WI38 (cell line): ENCODE results near the gene IKZF4.
"Not testable (repeated sequence)": the region's sequence is repeated elsewhere in the genome, so short reads cannot be mapped to it uniquely, and the experiment has no call there.

Experiments
- H3K4me3 ChIP-seq: 2 replicates; pipeline ENCODE4 v1.5.1; 2011; ENCODE audit warnings: low read depth, mild to moderate bottlenecking, control low read depth, low read length
- TF ChIP-seq, protein P1 (sequence below): IDR thresholded peaks from 2 replicates; pipeline ENCODE4 v1.5.1; 2012; ENCODE audit warnings: low read depth, mild to moderate bottlenecking, control low read depth, low read length

IKZF4 gene

DNA sequence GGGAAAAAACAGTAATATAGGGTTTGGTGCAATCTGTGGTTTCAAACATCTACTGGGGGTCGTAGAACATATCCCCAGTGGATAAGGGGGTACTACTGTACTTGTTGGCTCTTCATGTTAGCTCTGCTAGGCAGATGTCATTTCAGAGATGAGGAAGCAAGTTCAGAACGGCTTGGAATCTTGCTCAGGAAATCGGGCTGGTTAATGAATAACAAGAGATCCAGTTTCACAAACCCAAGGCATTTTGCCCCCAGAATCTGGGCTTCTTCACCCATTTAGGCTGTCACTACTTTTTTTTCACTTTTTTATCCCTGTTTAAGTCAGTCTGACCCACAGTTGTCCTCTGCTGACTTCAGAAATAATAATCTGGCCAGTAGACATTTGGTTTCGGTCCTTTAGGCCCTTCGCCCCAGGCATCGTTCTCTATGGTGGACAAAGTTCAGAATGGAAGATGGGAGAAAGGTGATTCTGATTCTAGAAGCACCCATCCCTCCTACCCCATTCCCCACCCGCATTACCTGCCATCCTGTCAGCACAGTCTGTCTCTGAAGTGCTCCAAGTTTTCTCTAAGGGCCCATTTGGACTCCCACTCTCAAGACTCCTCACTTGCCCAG, 19.2 kb upstream of the IKZF4 start:
- TF ChIP-seq, protein P1, sequence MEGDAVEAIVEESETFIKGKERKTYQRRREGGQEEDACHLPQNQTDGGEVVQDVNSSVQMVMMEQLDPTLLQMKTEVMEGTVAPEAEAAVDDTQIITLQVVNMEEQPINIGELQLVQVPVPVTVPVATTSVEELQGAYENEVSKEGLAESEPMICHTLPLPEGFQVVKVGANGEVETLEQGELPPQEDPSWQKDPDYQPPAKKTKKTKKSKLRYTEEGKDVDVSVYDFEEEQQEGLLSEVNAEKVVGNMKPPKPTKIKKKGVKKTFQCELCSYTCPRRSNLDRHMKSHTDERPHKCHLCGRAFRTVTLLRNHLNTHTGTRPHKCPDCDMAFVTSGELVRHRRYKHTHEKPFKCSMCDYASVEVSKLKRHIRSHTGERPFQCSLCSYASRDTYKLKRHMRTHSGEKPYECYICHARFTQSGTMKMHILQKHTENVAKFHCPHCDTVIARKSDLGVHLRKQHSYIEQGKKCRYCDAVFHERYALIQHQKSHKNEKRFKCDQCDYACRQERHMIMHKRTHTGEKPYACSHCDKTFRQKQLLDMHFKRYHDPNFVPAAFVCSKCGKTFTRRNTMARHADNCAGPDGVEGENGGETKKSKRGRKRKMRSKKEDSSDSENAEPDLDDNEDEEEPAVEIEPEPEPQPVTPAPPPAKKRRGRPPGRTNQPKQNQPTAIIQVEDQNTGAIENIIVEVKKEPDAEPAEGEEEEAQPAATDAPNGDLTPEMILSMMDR = no peak

DNA sequence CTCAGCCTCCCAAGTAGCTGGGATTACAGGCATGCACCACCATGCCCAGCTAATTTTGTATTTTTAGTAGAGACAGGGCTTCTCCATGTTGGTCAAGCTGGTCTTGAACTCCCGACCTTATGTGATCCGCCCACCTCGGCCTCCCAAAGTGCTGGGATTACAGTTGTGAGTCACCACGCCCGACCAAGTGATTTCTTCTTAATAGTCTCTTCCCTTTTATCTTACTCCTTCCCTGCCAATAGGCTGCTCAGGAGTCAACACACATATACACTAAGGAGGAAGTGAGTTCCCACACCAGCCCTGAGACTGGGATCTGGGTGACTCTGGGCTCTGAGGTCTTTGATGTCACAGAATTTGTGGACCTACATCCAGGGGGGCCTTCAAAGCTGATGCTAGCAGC, 17.5 kb upstream of the IKZF4 start:
- not testable (repeated sequence) for H3K4me3 ChIP-seq

More for the DNA sequence above, 19.2 kb upstream of the IKZF4 start:
- H3K4me3 ChIP-seq = no peak overlapping the region

DNA sequence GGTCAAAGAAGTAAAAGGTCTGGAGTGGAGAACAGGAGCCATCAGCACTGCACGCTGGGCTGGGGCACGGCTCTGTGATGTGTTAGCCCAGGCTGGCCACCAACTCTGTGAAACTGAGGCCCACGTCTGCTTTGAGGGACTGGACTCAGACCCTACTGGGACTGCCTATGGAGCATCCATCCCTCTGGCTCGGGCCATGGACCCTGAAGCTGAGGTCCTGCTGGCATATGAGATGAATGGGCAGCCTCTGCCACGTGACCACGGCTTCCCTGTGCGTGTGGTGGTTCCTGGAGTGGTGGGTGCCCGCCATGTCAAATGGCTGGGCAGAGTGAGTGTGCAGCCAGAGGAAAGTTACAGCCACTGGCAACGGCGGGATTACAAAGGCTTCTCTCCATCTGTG, 16.6 kb upstream of the IKZF4 start:
- TF ChIP-seq, protein P1 = no peak
- no peak overlapping the region for H3K4me3 ChIP-seq

DNA sequence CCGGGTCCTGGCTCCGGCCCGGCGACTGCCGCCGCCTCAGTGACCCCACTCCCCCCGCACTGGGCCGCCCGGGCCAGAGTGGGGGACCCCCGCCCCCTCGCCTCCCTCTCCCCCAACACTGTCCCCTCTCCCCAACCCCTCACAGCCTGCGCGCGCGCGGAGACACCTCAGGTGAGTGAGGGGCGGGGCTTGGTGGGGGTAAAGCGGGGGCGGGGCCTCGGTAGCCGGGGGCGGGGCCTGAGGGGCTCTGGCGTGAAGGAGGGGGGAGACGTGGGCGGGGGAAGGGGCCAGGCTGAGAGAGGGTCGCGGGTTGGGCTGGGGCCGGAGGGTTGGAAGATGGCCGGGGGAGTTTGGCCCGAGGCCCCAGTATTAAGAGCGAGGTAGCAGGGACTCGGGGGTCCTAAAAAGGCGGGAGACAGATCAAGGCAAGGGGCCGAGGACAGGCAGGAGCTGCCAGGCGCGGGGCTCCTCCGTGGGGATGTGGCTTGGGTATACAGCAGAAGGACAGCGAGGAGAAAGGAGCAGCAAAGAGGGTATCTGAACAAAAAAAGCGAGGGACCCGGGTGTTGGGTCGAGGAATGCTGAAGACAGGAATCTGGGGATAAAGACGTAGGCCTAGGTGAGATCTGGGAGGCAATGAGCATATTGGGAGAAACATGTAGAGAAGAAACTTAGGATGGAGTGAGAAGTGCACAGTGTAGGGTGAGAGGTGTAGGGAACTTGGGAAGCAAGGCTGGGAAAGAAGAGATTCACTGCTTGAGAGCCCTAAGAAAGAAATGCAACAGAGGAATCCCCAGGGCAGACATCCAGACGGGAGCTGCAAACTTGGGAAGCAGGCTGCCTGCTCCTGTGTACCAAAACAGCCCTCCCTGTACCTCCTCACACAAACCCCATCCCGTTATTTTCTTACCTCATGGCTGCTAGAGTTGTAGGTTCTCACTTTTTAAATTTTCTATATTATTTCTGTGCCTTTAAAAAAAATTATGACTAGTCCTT, 13.0 kb upstream of the IKZF4 start:
- H3K4me3 ChIP-seq = peak overlapping the region; percentile 61
- TF ChIP-seq, protein P1 = no peak

DNA sequence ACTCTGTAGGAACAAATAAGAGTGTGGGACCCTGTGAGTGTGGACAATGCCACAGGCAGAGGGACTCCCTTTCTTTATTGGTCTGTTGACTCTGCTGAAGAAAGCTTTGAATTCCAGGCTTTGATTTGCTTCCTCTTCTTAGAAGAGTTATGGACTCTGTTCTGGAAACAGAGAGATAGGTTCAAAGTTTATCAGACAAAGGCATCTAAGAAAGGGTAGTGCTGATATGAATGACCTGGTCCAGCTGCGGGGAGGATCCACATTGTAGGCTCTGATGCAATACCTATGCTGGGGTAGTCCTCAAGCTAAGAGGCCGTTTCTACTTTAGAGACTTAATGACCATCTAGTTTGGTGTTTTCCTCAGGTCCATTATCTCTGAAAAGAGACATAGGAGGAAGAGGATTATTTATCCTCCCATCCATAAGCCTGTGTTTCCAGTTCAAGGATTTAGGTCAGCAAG, 10.7 kb upstream of the IKZF4 start:
- H3K4me3 ChIP-seq = no peak overlapping the region
- TF ChIP-seq, protein P1 = no peak

DNA sequence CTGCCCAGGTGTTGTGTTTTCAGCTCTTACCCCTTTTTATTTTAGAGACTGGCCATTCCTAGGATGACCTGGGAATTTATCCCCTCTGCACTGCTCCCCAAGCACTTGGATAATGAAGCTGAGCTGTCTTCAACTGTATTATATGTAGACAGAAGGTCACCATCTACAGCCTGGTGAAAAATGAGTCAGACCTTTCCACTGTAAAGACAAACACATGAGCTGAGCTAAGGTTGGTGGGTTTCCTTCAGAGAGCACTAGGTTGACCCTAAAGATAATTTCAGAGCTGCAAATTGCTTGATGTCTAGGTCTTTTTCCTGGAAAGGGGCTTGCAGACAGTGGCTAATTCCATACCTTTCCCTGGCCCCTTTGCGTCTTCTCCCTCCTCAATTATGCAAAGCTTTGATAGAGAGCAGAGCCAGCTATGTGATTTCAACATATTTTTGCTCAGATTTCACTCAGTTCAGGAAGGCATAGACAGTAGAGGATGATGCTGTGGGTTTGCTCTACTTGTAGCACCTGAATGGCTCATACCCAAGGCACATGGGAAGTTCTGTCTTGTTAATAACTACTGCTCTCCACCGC, 9.2 kb upstream of the IKZF4 start:
- no peak overlapping the region for H3K4me3 ChIP-seq
- TF ChIP-seq, protein P1 = no peak

DNA sequence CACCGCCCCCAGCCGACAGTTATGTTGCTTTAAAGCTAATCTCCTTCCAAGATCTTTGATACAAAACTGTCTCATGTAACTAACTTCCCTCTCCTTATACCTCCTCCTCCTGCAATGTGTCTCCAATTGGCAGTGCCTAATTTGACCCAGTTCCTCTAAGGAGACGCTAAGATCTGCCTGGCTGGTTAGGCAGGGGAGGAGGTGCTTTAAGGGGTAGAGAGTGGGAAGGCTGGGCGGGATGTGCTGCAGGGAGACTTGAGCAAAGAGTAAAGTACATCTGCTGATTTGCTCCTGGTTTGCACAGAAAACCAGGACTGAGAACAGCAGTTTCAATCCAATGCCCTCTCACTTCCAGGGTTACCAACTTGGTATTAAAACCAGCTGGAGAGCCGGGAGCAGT, 7.4 kb upstream of the IKZF4 start:
- no peak overlapping the region for H3K4me3 ChIP-seq
- TF ChIP-seq, protein P1 = no peak
